Keratinocyte (primary cell): ENCODE measurements around the gene RIC8A.

Experiments used
- EZH2 ChIP-seq: IDR thresholded peaks from one replicate; pipeline ENCODE4 v1.6.1; 2012; ENCODE audit warnings: inconsistent platforms, mild to moderate bottlenecking, low read length, moderate library complexity
- TF ChIP-seq, protein P1 (sequence below), 3 experiments: IDR thresholded peaks in 1 of 3; conservative IDR thresholded peaks in 1 of 3; optimal IDR thresholded peaks in 1 of 3; 2 replicates in 2 of 3; 3 replicates in 1 of 3; pipeline versions ENCODE3 to v1.5.1; 2011; ENCODE audit warnings: low read length in 3 of 3, mild to moderate bottlenecking in 3 of 3, moderate library complexity in 2 of 3, control low read depth in 1 of 3, inconsistent platforms in 1 of 3; ENCODE audit not compliant: insufficient read depth in 2 of 3; ENCODE audit errors: extremely low read depth in 1 of 3

DNA sequence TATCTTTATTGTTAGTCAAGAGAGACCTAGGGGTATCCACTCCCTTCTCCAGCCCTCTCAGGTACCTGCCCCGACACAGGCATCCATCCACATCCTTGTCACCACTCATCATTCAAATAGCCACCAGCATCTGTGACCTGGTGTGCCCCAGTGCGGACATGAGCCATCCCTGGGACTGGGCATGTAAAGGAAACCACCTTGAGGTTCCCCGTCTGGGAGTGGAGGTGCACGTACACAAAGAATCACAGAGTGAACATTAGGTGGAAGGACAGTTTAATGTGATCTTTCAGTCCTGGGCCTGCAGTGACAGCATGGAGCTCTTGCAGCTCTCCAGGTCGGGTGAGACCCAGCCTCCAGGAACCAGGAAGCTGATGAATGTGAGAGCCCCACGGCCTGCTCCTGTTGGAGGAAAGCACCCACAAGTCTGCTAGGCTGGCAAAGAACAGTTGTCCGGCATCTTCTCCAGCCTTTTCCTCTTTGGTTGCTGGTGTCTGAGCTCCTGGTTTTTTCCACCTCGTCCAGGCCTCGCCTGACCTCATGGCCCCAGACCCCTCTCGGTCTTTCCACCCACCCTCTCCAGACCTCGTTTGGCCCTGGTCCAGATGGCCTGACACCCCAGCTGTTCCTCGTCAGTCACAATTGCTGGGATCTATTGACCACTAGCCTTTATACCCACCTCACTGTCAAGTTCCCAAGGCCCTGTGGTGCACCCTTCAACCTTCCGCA is 45.8 kb downstream of the RIC8A start:
- TF ChIP-seq, protein P1, sequence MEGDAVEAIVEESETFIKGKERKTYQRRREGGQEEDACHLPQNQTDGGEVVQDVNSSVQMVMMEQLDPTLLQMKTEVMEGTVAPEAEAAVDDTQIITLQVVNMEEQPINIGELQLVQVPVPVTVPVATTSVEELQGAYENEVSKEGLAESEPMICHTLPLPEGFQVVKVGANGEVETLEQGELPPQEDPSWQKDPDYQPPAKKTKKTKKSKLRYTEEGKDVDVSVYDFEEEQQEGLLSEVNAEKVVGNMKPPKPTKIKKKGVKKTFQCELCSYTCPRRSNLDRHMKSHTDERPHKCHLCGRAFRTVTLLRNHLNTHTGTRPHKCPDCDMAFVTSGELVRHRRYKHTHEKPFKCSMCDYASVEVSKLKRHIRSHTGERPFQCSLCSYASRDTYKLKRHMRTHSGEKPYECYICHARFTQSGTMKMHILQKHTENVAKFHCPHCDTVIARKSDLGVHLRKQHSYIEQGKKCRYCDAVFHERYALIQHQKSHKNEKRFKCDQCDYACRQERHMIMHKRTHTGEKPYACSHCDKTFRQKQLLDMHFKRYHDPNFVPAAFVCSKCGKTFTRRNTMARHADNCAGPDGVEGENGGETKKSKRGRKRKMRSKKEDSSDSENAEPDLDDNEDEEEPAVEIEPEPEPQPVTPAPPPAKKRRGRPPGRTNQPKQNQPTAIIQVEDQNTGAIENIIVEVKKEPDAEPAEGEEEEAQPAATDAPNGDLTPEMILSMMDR (optimal IDR thresholded peaks at IDR 0.05 in 1 of 3, IDR thresholded peaks at IDR 0.05 in 1 of 3, conservative IDR thresholded peaks at IDR 0.05 in 1 of 3; ENCODE audit: extremely low read depth in 1 of 3, insufficient read depth in 2 of 3, low read length in 3 of 3) = no peak
- TF ChIP-seq EZH2 = no peak
